Measurements from ENCODE around the gene THSD4. TPM values are rescaled to one million over a fixed set of nuclear protein-coding genes. Genes with fewer than 3 reads are reported as not detected.

THSD4 gene
- polyA plus RNA-seq, 1 experiment = 18.8 TPM

DNA sequence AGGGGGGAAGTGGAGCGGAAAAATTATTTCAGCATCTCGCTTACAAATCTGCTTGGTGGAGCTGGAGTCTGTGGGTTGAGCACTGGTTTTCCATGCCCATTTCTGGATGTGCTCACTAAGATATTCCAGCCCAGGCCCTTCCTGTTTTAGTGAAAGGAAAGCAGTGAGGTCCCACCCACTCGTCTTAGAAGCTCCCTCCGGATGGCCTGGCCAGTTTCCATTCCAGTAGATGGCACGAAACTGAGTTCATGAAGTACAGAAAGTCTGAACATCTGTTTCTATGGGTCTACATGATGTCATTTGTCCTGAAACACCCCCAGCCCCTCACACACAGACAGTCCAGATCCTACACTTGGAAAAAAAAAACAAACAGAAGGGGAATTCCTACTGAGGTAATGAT is 31.9 kb upstream of the THSD4 start:
- ChIA-PET CTCF (interaction anchor here (1.8 kb wide), 1 partner anchor 10 kb away, joined by 8 read pairs; no protein-coding TSS in a partner anchor), POLR2A (no interaction called here)
- TF ChIP-seq, protein P1, sequence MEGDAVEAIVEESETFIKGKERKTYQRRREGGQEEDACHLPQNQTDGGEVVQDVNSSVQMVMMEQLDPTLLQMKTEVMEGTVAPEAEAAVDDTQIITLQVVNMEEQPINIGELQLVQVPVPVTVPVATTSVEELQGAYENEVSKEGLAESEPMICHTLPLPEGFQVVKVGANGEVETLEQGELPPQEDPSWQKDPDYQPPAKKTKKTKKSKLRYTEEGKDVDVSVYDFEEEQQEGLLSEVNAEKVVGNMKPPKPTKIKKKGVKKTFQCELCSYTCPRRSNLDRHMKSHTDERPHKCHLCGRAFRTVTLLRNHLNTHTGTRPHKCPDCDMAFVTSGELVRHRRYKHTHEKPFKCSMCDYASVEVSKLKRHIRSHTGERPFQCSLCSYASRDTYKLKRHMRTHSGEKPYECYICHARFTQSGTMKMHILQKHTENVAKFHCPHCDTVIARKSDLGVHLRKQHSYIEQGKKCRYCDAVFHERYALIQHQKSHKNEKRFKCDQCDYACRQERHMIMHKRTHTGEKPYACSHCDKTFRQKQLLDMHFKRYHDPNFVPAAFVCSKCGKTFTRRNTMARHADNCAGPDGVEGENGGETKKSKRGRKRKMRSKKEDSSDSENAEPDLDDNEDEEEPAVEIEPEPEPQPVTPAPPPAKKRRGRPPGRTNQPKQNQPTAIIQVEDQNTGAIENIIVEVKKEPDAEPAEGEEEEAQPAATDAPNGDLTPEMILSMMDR (IDR thresholded peaks at IDR 0.05; ENCODE audit: insufficient read depth, low read depth, low read length) = no peak
- peak; percentile 93 for DNase-seq (ENCODE audit: low read depth)
- Histone ChIP-seq H3K4me3 (ENCODE audit: low read depth, low read length) (no peak overlapping the region), H3K27me3 (ENCODE audit: control insufficient read depth, insufficient read depth, low read length) (no peaks in the 10 kb centered on the region), H3K36me3 (ENCODE audit: control insufficient read depth, insufficient read depth, low read length) (no peaks in the 10 kb centered on the region)

DNA sequence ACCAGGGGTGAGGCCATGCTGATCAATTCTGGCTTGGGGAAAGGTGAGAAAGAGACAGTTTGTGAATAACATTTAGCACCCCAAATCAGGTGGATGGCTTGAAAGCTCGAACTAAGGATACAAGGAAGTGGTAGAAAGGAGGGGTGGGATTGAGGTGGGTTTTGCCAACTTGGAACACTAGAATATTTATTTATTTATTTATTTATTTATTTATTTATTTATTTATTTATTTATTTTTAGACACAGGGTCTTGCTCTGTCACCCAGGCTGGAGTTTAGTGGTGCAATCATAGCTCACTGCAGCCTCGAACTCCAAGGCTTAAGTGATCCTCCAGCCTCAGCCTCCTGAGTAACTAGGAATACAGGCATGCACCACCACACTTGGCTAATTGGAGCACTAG is 31.0 kb upstream of the THSD4 start:
- POLR2A ChIA-PET = no interaction called here
- DNase-seq (ENCODE audit: low read depth) = no peak
- H3K36me3 ChIP-seq (ENCODE audit: control insufficient read depth, insufficient read depth, low read length) = no peaks in the 10 kb centered on the region
- no peak overlapping the region for H3K4me3 ChIP-seq (ENCODE audit: low read depth, low read length)
- CTCF ChIA-PET = interaction anchor here (1.3 to 1.8 kb wide), 2 partner anchors 9 to 18 kb away, joined by 5 to 8 read pairs; no protein-coding TSS in a partner anchor
- TF ChIP-seq, protein P1 (IDR thresholded peaks at IDR 0.05; ENCODE audit: insufficient read depth, low read depth, low read length) = no peak
- no peaks in the 10 kb centered on the region for H3K27me3 ChIP-seq (ENCODE audit: control insufficient read depth, insufficient read depth, low read length)

DNA sequence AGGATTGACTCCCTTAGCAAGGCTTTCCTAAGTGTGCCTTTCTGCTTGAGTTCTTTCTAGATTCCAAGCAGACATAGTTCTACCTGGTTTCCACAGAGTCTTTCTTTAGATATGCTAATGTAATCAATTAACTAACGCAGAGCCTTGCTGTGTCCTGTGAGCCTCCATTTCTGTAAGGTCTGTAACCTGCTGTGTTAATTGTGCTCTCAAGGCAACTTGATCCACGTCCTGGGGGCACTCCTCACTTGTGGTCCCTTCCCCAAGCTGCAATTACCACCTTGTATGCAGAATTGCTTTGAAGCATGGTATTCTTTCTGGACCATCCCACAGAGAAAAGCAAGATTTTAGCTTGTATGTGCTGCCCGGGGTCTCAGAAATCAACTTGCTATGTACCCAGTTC is 29.5 kb upstream of the THSD4 start:
- ChIA-PET POLR2A (no interaction called here), CTCF (interaction anchor here (1.1 kb wide), 1 partner anchor 358 kb away, joined by 4 read pairs; no protein-coding TSS in a partner anchor)
- Histone ChIP-seq H3K4me3 (ENCODE audit: low read depth, low read length) (no peak overlapping the region), H3K27me3 (ENCODE audit: control insufficient read depth, insufficient read depth, low read length) (no peaks in the 10 kb centered on the region), H3K36me3 (ENCODE audit: control insufficient read depth, insufficient read depth, low read length) (no peaks in the 10 kb centered on the region)
- no peak for DNase-seq (ENCODE audit: low read depth)
- TF ChIP-seq, protein P1 (IDR thresholded peaks at IDR 0.05; ENCODE audit: insufficient read depth, low read depth, low read length) = no peak

DNA sequence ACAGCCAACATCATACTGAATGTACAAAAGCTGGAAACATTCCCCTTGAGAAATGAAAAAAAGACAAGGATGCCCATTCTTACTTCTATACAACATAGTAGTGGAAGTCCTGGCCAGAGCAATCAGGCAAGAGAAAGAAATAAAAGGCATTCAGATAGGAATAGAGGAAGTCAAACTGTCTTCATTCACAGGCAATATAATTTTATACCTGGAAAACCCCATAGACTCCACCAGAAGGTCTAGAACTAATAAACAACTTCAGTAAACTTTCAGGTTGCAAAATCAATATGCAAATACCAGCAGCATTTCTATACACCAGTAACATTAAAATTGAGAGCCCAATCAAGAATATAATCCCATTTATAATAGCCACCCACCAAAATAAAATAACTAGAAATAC is 27.1 kb upstream of the THSD4 start:
- no peaks in the 10 kb centered on the region for H3K36me3 ChIP-seq (ENCODE audit: control insufficient read depth, insufficient read depth, low read length)
- no peak for DNase-seq (ENCODE audit: low read depth)
- no peak overlapping the region for H3K4me3 ChIP-seq (ENCODE audit: low read depth, low read length)
- POLR2A ChIA-PET = no interaction called here
- no peaks in the 10 kb centered on the region for H3K27me3 ChIP-seq (ENCODE audit: control insufficient read depth, insufficient read depth, low read length)
- CTCF ChIA-PET = no interaction called here
- TF ChIP-seq, protein P1 (IDR thresholded peaks at IDR 0.05; ENCODE audit: insufficient read depth, low read depth, low read length) = no peak

DNA sequence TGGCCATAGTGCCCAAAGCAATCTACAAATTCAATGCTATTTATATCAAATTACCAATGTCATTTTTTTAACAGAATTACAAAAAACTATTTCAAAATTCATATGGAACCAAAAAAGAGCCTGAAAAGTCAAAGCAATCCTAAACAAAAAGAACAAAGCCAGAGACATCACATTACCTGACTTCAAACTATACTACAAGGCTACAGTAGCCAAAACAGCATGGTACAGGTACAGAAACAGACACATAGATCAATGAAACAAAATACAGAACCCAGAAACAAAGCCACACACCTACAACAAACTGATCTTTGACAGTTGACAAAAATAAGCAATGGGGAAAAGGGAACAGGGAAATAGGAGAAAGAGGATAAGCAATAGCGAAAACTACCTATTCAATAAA is 26.6 kb upstream of the THSD4 start:
- no peak for DNase-seq (ENCODE audit: low read depth)
- no peaks in the 10 kb centered on the region for H3K27me3 ChIP-seq (ENCODE audit: control insufficient read depth, insufficient read depth, low read length)
- H3K4me3 ChIP-seq (ENCODE audit: low read depth, low read length) = no peak overlapping the region
- TF ChIP-seq, protein P1 (IDR thresholded peaks at IDR 0.05; ENCODE audit: insufficient read depth, low read depth, low read length) = no peak
- ChIA-PET CTCF (no interaction called here), POLR2A (no interaction called here)
- H3K36me3 ChIP-seq (ENCODE audit: control insufficient read depth, insufficient read depth, low read length) = no peaks in the 10 kb centered on the region

All from BJ (cell line).